ENCODE data around the gene HASPIN. TPM values are rescaled to one million over a fixed set of nuclear protein-coding genes. Genes with fewer than 3 reads are reported as not detected.
"Not testable (repeated sequence)": the region's sequence is repeated elsewhere in the genome, so short reads cannot be mapped to it uniquely, and the experiment has no call there.

HASPIN gene
- total and polyA plus RNA-seq, 2 experiments from 2014 or later: 6.1 to 35.1 TPM

DNA sequence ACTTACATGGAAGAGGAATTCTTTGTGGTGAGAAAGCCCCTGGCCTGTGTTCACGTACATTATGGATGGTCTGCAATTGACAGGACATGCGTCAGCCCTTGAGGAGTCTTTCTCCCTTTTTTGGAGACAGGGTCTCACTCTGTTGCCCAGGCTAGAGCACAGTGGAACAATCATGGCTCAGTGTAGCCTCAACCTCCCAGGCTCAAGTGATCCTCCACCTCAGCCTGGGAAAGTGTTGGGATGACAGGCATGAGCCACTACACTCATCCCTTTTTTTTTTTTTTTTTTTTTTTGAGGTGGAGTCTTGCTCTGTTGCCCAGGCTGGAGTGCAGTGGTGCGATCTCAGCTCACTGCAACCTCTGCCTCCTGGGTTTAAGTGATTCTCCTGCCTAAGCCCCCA lies 4.4 kb downstream of the HASPIN start:
- not testable (repeated sequence) for DNase-seq (ENCODE audit: low spot score); ATAC-seq; H3K36me3 ChIP-seq (ENCODE audit: insufficient read depth); H3K4me3 ChIP-seq; H3K27ac Mint-ChIP-seq; H2AFZ ChIP-seq; H3K4me3 Mint-ChIP-seq; H3K27ac ChIP-seq (ENCODE audit: low read depth); H3K27me3 ChIP-seq (ENCODE audit: insufficient read depth); H3K9me3 Mint-ChIP-seq; H3F3A ChIP-seq (replicated peaks; ENCODE audit: low read depth); H3K9me2 ChIP-seq (ENCODE audit: insufficient read depth); H3K4me2 ChIP-seq
- H4K20me1 ChIP-seq (replicated peaks; ENCODE audit: insufficient read depth): peaks cover 32% of the 10 kb centered on the region
- Mint-ChIP-seq H3K4me1 (peaks cover 30% of the 10 kb centered on the region), H3K27me3 (ENCODE audit: insufficient read depth, low read depth, poor library complexity) (peaks cover 25% of the 10 kb centered on the region), H3K36me3 (ENCODE audit: low read depth) (peaks cover 40% of the 10 kb centered on the region)
- peaks cover 38% of the 10 kb centered on the region for H3K79me2 ChIP-seq (replicated peaks; ENCODE audit: insufficient read depth)
- peaks cover 17% of the 10 kb centered on the region for H3K4me1 ChIP-seq (ENCODE audit: insufficient read depth)

- Histone ChIP-seq H3K27me3 (ENCODE audit: insufficient read depth) (no peaks in the 10 kb centered on the region), H3K27ac (ENCODE audit: low read depth) (no peak overlapping the region), H3K4me2 (no peak overlapping the region), H3K4me3 (no peak overlapping the region), H3K79me2 (replicated peaks; ENCODE audit: insufficient read depth) (peaks cover 30% of the 10 kb centered on the region), H4K20me1 (replicated peaks; ENCODE audit: insufficient read depth) (peaks cover 27% of the 10 kb centered on the region), H3K9me2 (ENCODE audit: insufficient read depth) (no peaks in the 10 kb centered on the region), H3K4me1 (ENCODE audit: insufficient read depth) (peaks cover 12% of the 10 kb centered on the region), H3K36me3 (ENCODE audit: insufficient read depth) (peaks cover 9% of the 10 kb centered on the region; the same call in 1 of the 2 replicates), H2AFZ (no peak overlapping the region), H3F3A (replicated peaks; ENCODE audit: low read depth) (no peaks in the 10 kb centered on the region; the same call in 1 of the 2 replicates)
- Mint-ChIP-seq H3K4me1 (peaks cover 27% of the 10 kb centered on the region), H3K27me3 (ENCODE audit: insufficient read depth, low read depth, poor library complexity) (peaks cover 13% of the 10 kb centered on the region), H3K27ac (no peak overlapping the region), H3K36me3 (ENCODE audit: low read depth) (peaks cover 35% of the 10 kb centered on the region), H3K4me3 (no peak overlapping the region), H3K9me3 (no peaks in the 10 kb centered on the region)
- no peak; the same call in 2 of the 3 replicates for ATAC-seq
- TF ChIP-seq EZH2 (IDR thresholded peaks at IDR 0.05; ENCODE audit: low read depth, unreplicated experiment) (no peak), JUNB (IDR thresholded peaks at IDR 0.05; ENCODE audit: unreplicated experiment) (no peak), ZNF114 (CRISPR knock-in tag; IDR thresholded peaks at IDR 0.05) (no peak), EZH2phosphoT487 (IDR thresholded peaks at IDR 0.05; ENCODE audit: unreplicated experiment) (no peak)
- TF ChIP-seq, protein P1, sequence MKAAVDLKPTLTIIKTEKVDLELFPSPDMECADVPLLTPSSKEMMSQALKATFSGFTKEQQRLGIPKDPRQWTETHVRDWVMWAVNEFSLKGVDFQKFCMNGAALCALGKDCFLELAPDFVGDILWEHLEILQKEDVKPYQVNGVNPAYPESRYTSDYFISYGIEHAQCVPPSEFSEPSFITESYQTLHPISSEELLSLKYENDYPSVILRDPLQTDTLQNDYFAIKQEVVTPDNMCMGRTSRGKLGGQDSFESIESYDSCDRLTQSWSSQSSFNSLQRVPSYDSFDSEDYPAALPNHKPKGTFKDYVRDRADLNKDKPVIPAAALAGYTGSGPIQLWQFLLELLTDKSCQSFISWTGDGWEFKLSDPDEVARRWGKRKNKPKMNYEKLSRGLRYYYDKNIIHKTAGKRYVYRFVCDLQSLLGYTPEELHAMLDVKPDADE (IDR thresholded peaks at IDR 0.05): no peak
- DNase-seq (ENCODE audit: low spot score): no peak
Observed at GRCh38 chr17:3729881-3730280, 6.2 kb downstream of the HASPIN start.

GRCh38 chr17:3730881-3731429 lies 7.3 kb downstream of the HASPIN start:
- H3K4me1 Mint-ChIP-seq: peaks cover 18% of the 10 kb centered on the region; the same call in 2 of the 3 replicates
- Histone ChIP-seq H3K4me1 (ENCODE audit: insufficient read depth) (peaks cover 5% of the 10 kb centered on the region), H3K79me2 (replicated peaks; ENCODE audit: insufficient read depth) (peaks cover 19% of the 10 kb centered on the region), H3K9me2 (ENCODE audit: insufficient read depth) (no peaks in the 10 kb centered on the region), H3K4me2 (peak overlapping the region; percentile 32; the same call in 1 of the 2 replicates), H3K36me3 (ENCODE audit: insufficient read depth) (peaks cover 5% of the 10 kb centered on the region; the same call in 1 of the 2 replicates), H3K27ac (ENCODE audit: low read depth) (peak overlapping the region; percentile 66), H2AFZ (no peak overlapping the region), H3F3A (replicated peaks; ENCODE audit: low read depth) (no peaks in the 10 kb centered on the region), H3K4me3 (no peak overlapping the region), H4K20me1 (replicated peaks; ENCODE audit: insufficient read depth) (peaks cover 16% of the 10 kb centered on the region), H3K27me3 (ENCODE audit: insufficient read depth) (no peaks in the 10 kb centered on the region)
- ATAC-seq (peak; percentile 37; the same call in 2 of the 3 replicates), DNase-seq (ENCODE audit: low spot score) (no peak)
- H3K9me3 Mint-ChIP-seq: no peaks in the 10 kb centered on the region
- H3K27ac Mint-ChIP-seq: no peak overlapping the region
- peaks cover 24% of the 10 kb centered on the region for H3K36me3 Mint-ChIP-seq (ENCODE audit: low read depth)
- H3K27me3 Mint-ChIP-seq (ENCODE audit: insufficient read depth, low read depth, poor library complexity): peaks cover 13% of the 10 kb centered on the region
- H3K4me3 Mint-ChIP-seq: no peak overlapping the region
- TF ChIP-seq ZNF331 (CRISPR knock-in tag; IDR thresholded peaks at IDR 0.05; ENCODE audit: low read depth) (no peak), EZH2 (IDR thresholded peaks at IDR 0.05; ENCODE audit: low read depth, unreplicated experiment) (no peak), EZH2phosphoT487 (IDR thresholded peaks at IDR 0.05; ENCODE audit: unreplicated experiment) (no peak), ZNF114 (CRISPR knock-in tag; IDR thresholded peaks at IDR 0.05) (no peak), STAT1 (IDR thresholded peaks at IDR 0.05; ENCODE audit: unreplicated experiment) (no peak), CREB1 (CRISPR knock-in tag; IDR thresholded peaks at IDR 0.05; ENCODE audit: low read depth) (no peak), POLR2AphosphoS5 (IDR thresholded peaks at IDR 0.05; ENCODE audit: low read depth) (no peak)
- TF ChIP-seq, protein P1 (IDR thresholded peaks at IDR 0.05): no peak
- TF ChIP-seq, protein P2, sequence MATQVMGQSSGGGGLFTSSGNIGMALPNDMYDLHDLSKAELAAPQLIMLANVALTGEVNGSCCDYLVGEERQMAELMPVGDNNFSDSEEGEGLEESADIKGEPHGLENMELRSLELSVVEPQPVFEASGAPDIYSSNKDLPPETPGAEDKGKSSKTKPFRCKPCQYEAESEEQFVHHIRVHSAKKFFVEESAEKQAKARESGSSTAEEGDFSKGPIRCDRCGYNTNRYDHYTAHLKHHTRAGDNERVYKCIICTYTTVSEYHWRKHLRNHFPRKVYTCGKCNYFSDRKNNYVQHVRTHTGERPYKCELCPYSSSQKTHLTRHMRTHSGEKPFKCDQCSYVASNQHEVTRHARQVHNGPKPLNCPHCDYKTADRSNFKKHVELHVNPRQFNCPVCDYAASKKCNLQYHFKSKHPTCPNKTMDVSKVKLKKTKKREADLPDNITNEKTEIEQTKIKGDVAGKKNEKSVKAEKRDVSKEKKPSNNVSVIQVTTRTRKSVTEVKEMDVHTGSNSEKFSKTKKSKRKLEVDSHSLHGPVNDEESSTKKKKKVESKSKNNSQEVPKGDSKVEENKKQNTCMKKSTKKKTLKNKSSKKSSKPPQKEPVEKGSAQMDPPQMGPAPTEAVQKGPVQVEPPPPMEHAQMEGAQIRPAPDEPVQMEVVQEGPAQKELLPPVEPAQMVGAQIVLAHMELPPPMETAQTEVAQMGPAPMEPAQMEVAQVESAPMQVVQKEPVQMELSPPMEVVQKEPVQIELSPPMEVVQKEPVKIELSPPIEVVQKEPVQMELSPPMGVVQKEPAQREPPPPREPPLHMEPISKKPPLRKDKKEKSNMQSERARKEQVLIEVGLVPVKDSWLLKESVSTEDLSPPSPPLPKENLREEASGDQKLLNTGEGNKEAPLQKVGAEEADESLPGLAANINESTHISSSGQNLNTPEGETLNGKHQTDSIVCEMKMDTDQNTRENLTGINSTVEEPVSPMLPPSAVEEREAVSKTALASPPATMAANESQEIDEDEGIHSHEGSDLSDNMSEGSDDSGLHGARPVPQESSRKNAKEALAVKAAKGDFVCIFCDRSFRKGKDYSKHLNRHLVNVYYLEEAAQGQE (IDR thresholded peaks at IDR 0.05; ENCODE audit: unreplicated experiment): no peak

Measured in GM23338 (cell line).